GM18505 (cell line): ENCODE data around the gene COL26A1.

Source experiments
- ATAC-seq: cut with Tn5 transposase; IDR thresholded peaks from one replicate; pipeline ENCODE4 v1.9.1; 2021; ENCODE audit not compliant: unreplicated experiment
- POLR2A ChIP-seq: IDR thresholded peaks from 4 replicates; pipeline ENCODE4 v1.6.1; 2011; ENCODE audit warnings: borderline replicate concordance; ENCODE audit not compliant: insufficient read depth, insufficient read length; ENCODE audit errors: extremely low read depth

COL26A1 gene

DNA sequence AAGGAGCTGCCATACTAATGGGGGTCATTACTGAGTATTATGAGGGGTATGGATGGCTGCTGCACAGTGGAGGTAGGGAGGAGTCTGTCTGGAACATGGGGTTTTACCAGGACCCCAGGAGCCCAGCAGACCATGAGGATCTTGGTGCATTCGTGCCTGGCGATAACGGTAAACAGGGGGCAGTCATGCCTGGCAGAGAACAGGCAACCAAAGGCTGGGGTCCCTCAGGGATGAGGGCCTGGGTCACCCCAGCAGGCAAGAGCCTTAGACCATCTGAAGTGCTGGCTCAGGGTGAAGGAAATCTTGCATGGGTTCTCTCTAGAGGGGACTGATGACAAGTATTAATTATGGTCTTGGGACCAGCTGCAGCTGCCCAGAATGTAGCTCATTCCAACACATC is 220.3 kb downstream of the COL26A1 start:
- no peak for ATAC-seq
- no peak for TF ChIP-seq POLR2A

DNA sequence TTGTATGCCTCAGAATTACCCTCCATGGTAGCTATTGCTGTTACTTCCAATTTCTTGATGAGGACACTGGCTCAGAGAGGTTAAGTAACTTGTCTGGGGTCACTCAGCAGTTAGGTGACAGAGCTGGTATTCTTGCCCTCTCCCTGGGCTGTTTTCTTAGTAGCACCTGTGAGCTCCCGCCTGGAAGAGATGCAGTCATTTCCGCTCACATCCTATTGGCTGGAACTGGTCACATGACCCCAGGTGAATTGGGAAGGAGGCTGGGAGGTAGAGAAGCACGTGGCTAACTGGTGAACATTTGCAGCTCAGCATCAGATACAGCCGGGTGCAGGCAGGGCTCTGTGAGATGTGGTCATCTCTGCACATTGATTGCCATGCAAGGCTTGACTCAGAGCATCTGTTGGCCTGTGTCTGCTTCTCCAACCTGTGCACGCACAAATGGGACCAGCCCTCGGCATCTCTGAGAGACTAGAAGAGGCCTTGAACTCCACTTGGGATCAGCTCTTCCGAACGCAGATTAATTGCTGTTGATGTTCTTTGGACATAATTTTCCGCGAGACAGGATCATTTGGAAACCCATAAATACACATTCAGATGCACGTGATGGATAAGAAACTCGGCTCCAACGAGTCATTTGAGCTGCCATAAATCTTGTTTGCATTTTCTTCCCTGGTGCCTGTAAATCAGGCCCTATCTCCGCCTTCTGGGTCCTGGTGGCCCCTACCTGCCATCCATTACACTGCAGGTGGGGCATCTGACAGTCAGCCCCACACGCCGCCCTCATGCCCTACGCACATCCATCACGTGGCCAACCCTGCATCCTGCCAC is 223.6 kb downstream of the COL26A1 start:
- TF ChIP-seq POLR2A: no peak
- no peak for ATAC-seq

DNA sequence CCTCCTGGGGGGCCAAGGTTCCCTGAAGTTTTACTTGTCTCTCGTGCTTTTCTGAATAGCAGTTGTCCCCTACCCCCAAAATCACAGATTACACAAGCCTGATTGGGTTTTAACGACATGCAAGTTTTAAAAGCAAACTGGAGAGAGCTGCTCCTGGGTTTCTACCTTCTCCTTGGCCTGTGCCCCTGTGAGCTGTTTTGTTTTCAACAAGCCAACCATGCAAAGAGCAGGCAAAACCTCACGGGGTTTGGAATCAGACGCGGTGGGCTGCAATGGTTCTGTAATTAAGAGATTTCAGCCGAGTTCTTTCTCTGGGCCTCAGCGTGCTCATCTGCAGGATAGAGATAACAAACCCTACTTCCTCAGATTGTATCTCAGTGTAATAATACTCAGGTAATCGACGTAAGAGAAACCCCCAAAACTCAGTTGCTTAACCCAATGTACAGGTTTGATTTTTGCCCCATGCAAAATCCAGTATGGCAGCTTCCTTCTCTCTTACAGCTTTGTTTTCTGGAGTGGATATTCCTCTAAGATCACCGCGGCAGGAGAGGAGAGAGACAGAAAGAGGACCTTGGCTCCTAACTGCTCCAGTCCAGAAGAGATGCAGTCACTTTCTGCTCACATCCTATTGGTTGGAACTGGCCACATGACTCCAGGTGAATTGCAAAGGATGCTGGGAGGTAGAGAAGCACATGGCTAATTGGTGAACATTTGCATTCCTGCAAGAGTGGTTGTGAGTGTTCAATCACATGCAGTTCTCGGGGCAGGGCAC is 224.4 kb downstream of the COL26A1 start:
- no peak for ATAC-seq

GRCh38 chr7:101588131-101588935 is 225.7 kb downstream of the COL26A1 start:
- TF ChIP-seq POLR2A: no peak
- ATAC-seq: no peak

More for the DNA sequence above, 224.4 kb downstream of the COL26A1 start:
- TF ChIP-seq POLR2A: no peak

GRCh38 chr7:101589052-101589451 is 226.4 kb downstream of the COL26A1 start:
- TF ChIP-seq POLR2A: no peak
- no peak for ATAC-seq

GRCh38 chr7:101589976-101590662 is 227.4 kb downstream of the COL26A1 start:
- no peak for ATAC-seq

GRCh38 chr7:101590663-101591435 is 228.2 kb downstream of the COL26A1 start:
- no peak for ATAC-seq
- TF ChIP-seq POLR2A: no peak

More at GRCh38 chr7:101589976-101590662, 227.4 kb downstream of the COL26A1 start:
- TF ChIP-seq POLR2A: no peak

DNA sequence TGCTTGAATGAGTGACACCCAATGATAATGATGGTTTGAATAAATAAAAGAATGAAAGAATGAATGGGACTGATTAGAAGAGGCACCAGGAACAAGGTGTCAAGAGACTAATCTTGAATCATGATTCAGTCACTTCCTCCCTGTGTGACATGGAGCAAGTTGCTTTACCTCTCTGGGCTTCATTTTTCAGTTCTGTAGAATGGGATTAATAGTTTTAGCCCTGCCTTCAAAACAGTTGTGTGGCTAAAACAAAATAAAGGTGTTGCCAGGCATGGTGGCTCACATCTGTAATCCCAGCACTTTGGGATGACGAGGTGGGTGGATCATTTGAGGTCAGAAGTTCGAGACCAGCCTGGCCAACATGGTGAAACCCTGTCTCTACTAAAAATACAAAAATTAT is 228.8 kb downstream of the COL26A1 start:
- no peak for TF ChIP-seq POLR2A
- no peak for ATAC-seq

- ATAC-seq: no peak
- TF ChIP-seq POLR2A: no peak
These were observed 230.9 kb downstream of the COL26A1 start for GRCh38 chr7:101593556-101593955.

DNA sequence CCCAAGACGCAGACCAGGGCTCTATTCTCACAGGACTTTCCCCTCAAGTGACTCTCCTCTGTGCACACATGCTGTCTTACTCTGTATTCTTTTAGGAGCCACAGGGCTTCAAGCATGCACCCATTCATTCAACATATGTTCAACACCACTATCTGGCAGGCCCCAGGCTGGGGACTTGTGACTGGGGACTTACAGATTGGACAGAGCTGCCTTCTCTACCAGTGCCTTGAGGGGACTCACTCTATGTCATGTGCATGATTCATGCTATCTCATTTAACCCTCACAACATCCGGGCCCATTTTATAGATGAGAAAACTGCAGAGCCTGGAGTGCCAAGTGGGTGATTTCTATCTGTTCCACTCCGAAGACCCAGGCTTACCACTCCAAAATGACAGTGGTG is 232.1 kb downstream of the COL26A1 start:
- TF ChIP-seq POLR2A: no peak
- no peak for ATAC-seq

GRCh38 chr7:101595246-101595645 is 232.6 kb downstream of the COL26A1 start:
- TF ChIP-seq POLR2A: no peak
- no peak for ATAC-seq
